Measurements from ENCODE around the gene BPIFB2. TPM values are rescaled to one million over a fixed set of nuclear protein-coding genes. Genes with fewer than 3 reads are reported as not detected.

BPIFB2 gene
- polyA plus RNA-seq, 1 experiment, result not detected

- no peaks in the 10 kb centered on the region for H3K36me3 ChIP-seq (ENCODE audit: control insufficient read depth, insufficient read depth, low read length)
- TF ChIP-seq CTCF (IDR thresholded peaks at IDR 0.05; ENCODE audit: insufficient read depth, low read depth, low read length), result no peak
- H3K27me3 ChIP-seq (ENCODE audit: control insufficient read depth, insufficient read depth, low read length), result peaks cover 3% of the 10 kb centered on the region; the same call in 1 of the 2 replicates
- no peak for DNase-seq (ENCODE audit: low read depth)
- ChIA-PET POLR2A (no interaction called here), CTCF (no interaction called here)
- no peak overlapping the region for H3K4me3 ChIP-seq (ENCODE audit: low read depth, low read length)
Observed at GRCh38 chr20:32965115-32965514, 42.4 kb upstream of the BPIFB2 start.

- H3K36me3 ChIP-seq (ENCODE audit: control insufficient read depth, insufficient read depth, low read length), result no peaks in the 10 kb centered on the region
- peaks cover 3% of the 10 kb centered on the region; the same call in 1 of the 2 replicates for H3K27me3 ChIP-seq (ENCODE audit: control insufficient read depth, insufficient read depth, low read length)
- TF ChIP-seq CTCF (IDR thresholded peaks at IDR 0.05; ENCODE audit: insufficient read depth, low read depth, low read length), result no peak
- ChIA-PET POLR2A (no interaction called here), CTCF (interaction anchor here (1.3 kb wide), 1 partner anchor 20 kb away, joined by 4 read pairs; no protein-coding TSS in a partner anchor)
- H3K4me3 ChIP-seq (ENCODE audit: low read depth, low read length), result no peak overlapping the region
- DNase-seq (ENCODE audit: low read depth), result no peak
Observed at GRCh38 chr20:32965581-32966373, 41.7 kb upstream of the BPIFB2 start.

- H3K4me3 ChIP-seq (ENCODE audit: low read depth, low read length), result no peak overlapping the region
- ChIA-PET POLR2A (no interaction called here), CTCF (interaction anchor here (1.3 kb wide), 1 partner anchor 21 kb away, joined by 4 read pairs; no protein-coding TSS in a partner anchor)
- peaks cover 2% of the 10 kb centered on the region; the same call in 1 of the 2 replicates for H3K27me3 ChIP-seq (ENCODE audit: control insufficient read depth, insufficient read depth, low read length)
- H3K36me3 ChIP-seq (ENCODE audit: control insufficient read depth, insufficient read depth, low read length), result no peaks in the 10 kb centered on the region
- TF ChIP-seq CTCF (IDR thresholded peaks at IDR 0.05; ENCODE audit: insufficient read depth, low read depth, low read length), result no peak
- DNase-seq (ENCODE audit: low read depth), result no peak
Observed at GRCh38 chr20:32966382-32966781, 41.1 kb upstream of the BPIFB2 start.

GRCh38 chr20:32966881-32967781, 40.4 kb upstream of the BPIFB2 start:
- CTCF ChIA-PET, result interaction anchor here (0.9 to 2.0 kb wide), 3 partner anchors 22 to 333 kb away, joined by 4 to 5 read pairs (median 4); no protein-coding TSS in a partner anchor
- Histone ChIP-seq H3K36me3 (ENCODE audit: control insufficient read depth, insufficient read depth, low read length) (no peaks in the 10 kb centered on the region), H3K27me3 (ENCODE audit: control insufficient read depth, insufficient read depth, low read length) (no peaks in the 10 kb centered on the region), H3K4me3 (ENCODE audit: low read depth, low read length) (no peak overlapping the region)
- no peak for DNase-seq (ENCODE audit: low read depth)
- POLR2A ChIA-PET, result no interaction called here
- no peak for TF ChIP-seq CTCF (IDR thresholded peaks at IDR 0.05; ENCODE audit: insufficient read depth, low read depth, low read length)

GRCh38 chr20:32967961-32968457, 39.5 kb upstream of the BPIFB2 start:
- CTCF ChIA-PET, result interaction anchor here (0.9 to 2.0 kb wide), 2 partner anchors 23 to 332 kb away, joined by 4 to 5 read pairs; no protein-coding TSS in a partner anchor
- TF ChIP-seq CTCF (IDR thresholded peaks at IDR 0.05; ENCODE audit: insufficient read depth, low read depth, low read length), result no peak

More at GRCh38 chr20:32967961-32968457, 39.5 kb upstream of the BPIFB2 start:
- H3K36me3 ChIP-seq (ENCODE audit: control insufficient read depth, insufficient read depth, low read length), result no peaks in the 10 kb centered on the region
- no peak overlapping the region for H3K4me3 ChIP-seq (ENCODE audit: low read depth, low read length)
- no peaks in the 10 kb centered on the region; the same call in 1 of the 2 replicates for H3K27me3 ChIP-seq (ENCODE audit: control insufficient read depth, insufficient read depth, low read length)
- POLR2A ChIA-PET, result no interaction called here
- DNase-seq (ENCODE audit: low read depth), result no peak

Data from BJ (cell line).